GM23338 (cell line): ENCODE data around the gene RPL15. TPM values are rescaled to one million over a fixed set of nuclear protein-coding genes. Genes with fewer than 3 reads are reported as not detected.

ENCODE experiments used
- ATAC-seq: fragments of 200-7000 bp; cut with Tn5 transposase; 3 replicates; pipeline ENCODE4 v1.9.1; 2020
- DNase-seq: peaks from one replicate; pipeline ENCODE4 v3.0.0-alpha.2; 2015; ENCODE audit warnings: low spot score
- H2AFZ ChIP-seq: fragments of 200-600 bp; sonication (generic); 2 replicates; pipeline ENCODE4 v1.8.0; 2016; ENCODE audit warnings: antibody characterized with exemption, mild to moderate bottlenecking, moderate library complexity
- H3F3A ChIP-seq: fragments of 200-600 bp; sonication (generic); replicated peaks from 2 replicates; pipeline ENCODE4 v1.8.0; 2017; ENCODE audit warnings: antibody characterized with exemption, mixed run types, low read depth
- H3K27ac ChIP-seq: fragments of 200-600 bp; sonication (generic); 2 replicates; pipeline ENCODE4 v1.6.1; 2016; ENCODE audit warnings: low read depth
- H3K27me3 ChIP-seq: fragments of 200-600 bp; sonication (generic); 2 replicates; pipeline ENCODE4 v1.8.0; 2016; ENCODE audit warnings: mild to moderate bottlenecking, mixed run types, moderate library complexity; ENCODE audit not compliant: insufficient read depth
- H3K36me3 ChIP-seq: fragments of 200-600 bp; sonication (generic); 2 replicates; pipeline ENCODE4 v1.8.0; 2016; ENCODE audit warnings: mild to moderate bottlenecking; ENCODE audit not compliant: insufficient read depth
- H3K4me1 ChIP-seq: fragments of 200-600 bp; sonication (generic); 2 replicates; pipeline ENCODE4 v1.8.0; 2016; ENCODE audit warnings: mild to moderate bottlenecking, moderate library complexity; ENCODE audit not compliant: insufficient read depth
- H3K4me2 ChIP-seq: fragments of 200-600 bp; sonication (generic); 2 replicates; pipeline ENCODE4 v1.7.1; 2017; ENCODE audit warnings: mixed run types
- H3K4me3 ChIP-seq: fragments of 200-600 bp; sonication (generic); 2 replicates; pipeline ENCODE4 v1.6.1; 2016; ENCODE audit warnings: mixed run types
- H3K79me2 ChIP-seq: fragments of 200-600 bp; sonication (generic); replicated peaks from 2 replicates; pipeline ENCODE4 v1.8.0; 2017; ENCODE audit warnings: mild to moderate bottlenecking; ENCODE audit not compliant: insufficient read depth
- H3K9me2 ChIP-seq: fragments of 200-600 bp; sonication (generic); 2 replicates; pipeline ENCODE4 v1.8.0; 2017; ENCODE audit not compliant: insufficient read depth
- H4K20me1 ChIP-seq: fragments of 200-600 bp; sonication (generic); replicated peaks from 2 replicates; pipeline ENCODE4 v1.8.0; 2017; ENCODE audit warnings: mild to moderate bottlenecking; ENCODE audit not compliant: insufficient read depth
- H3K27ac Mint-ChIP-seq: 2 replicates; pipeline ENCODE4 v1.8.0; 2020; ENCODE audit warnings: inconsistent platforms, mild to moderate bottlenecking, moderate library complexity, mixed read lengths
- H3K27me3 Mint-ChIP-seq: 3 replicates; pipeline ENCODE4 v1.8.0; 2022; ENCODE audit warnings: low read depth, mild to moderate bottlenecking, moderate library complexity, mixed read lengths, inconsistent platforms; ENCODE audit not compliant: insufficient read depth, poor library complexity
- H3K36me3 Mint-ChIP-seq: 3 replicates; pipeline ENCODE4 v1.8.0; 2021; ENCODE audit warnings: low read depth, mild to moderate bottlenecking, inconsistent platforms, moderate library complexity, mixed read lengths
- H3K4me1 Mint-ChIP-seq: 3 replicates; pipeline ENCODE4 v1.8.0; 2020; ENCODE audit warnings: mild to moderate bottlenecking, inconsistent platforms, mixed read lengths
- H3K4me3 Mint-ChIP-seq: 3 replicates; pipeline ENCODE4 v1.8.0; 2021; ENCODE audit warnings: moderate library complexity, mild to moderate bottlenecking, inconsistent platforms, mixed read lengths
- H3K9me3 Mint-ChIP-seq: 3 replicates; pipeline ENCODE4 v1.8.0; 2020; ENCODE audit warnings: moderate library complexity, mild to moderate bottlenecking, inconsistent platforms, mixed read lengths
- CREB1 ChIP-seq: fragments of 250-450 bp; sonication (Bioruptor Pico); IDR thresholded peaks from 2 replicates; pipeline ENCODE4 v1.5.0; 2020; ENCODE audit warnings: low read depth, mild to moderate bottlenecking, moderate library complexity
- EZH2 ChIP-seq: fragments of 200-600 bp; sonication (generic); IDR thresholded peaks from one replicate; pipeline ENCODE4 v1.8.0; 2017; ENCODE audit warnings: antibody characterized with exemption, mild to moderate bottlenecking, low read depth; ENCODE audit not compliant: unreplicated experiment
- NANOG ChIP-seq: IDR thresholded peaks from 2 replicates; pipeline ENCODE4 v1.6.1; 2016; ENCODE audit warnings: antibody characterized with exemption, borderline replicate concordance
- REST ChIP-seq: IDR thresholded peaks from one replicate; pipeline ENCODE4 v1.6.1; 2018; ENCODE audit warnings: antibody characterized with exemption; ENCODE audit not compliant: unreplicated experiment
- ZNF114 ChIP-seq: fragments of 250-450 bp; sonication (Bioruptor Pico); IDR thresholded peaks from 2 replicates; pipeline ENCODE4 v1.5.0; 2020; ENCODE audit warnings: mild to moderate bottlenecking, moderate library complexity
- ZNF462 ChIP-seq: fragments of 250-450 bp; sonication (Bioruptor Pico); IDR thresholded peaks from 2 replicates; pipeline ENCODE4 v1.5.0; 2020; ENCODE audit warnings: mild to moderate bottlenecking, moderate library complexity
- polyA plus RNA-seq: library from polyadenylated mRNA; unstranded; fragments of >200 nt; fragmentation: Nextera tagmentation; extraction: Ambion mirVana; gene quantifications from 2 replicates; pipeline ENCODE4 v1.2.1, GENCODE V29; 2016
- total RNA-seq: library from RNA; depleted of rRNA; stranded (reverse); fragments of >200 nt; shearing (Covaris generic); gene quantifications from 2 replicates; pipeline ENCODE4 v1.2.3, GENCODE V29; 2014

RPL15 gene
- total and polyA plus RNA-seq, 2 experiments from 2014 or later = 2,868 to 3,117 TPM

- Histone ChIP-seq H3K79me2 (no peaks in the 10 kb centered on the region; the same call in 1 of the 2 replicates), H3K27me3 (no peaks in the 10 kb centered on the region), H4K20me1 (peaks cover 6% of the 10 kb centered on the region; the same call in 1 of the 2 replicates), H3K9me2 (no peaks in the 10 kb centered on the region), H3F3A (0 out of 2 replicates have a peak, but pooled peaks cover 2% of the 10 kb centered on the region), H2AFZ (no peak overlapping the region), H3K4me1 (no peaks in the 10 kb centered on the region), H3K27ac (no peak overlapping the region), H3K4me3 (no peak overlapping the region), H3K4me2 (no peak overlapping the region), H3K36me3 (peaks cover 14% of the 10 kb centered on the region)
- no peaks in the 10 kb centered on the region for H3K27me3 Mint-ChIP-seq
- H3K36me3 Mint-ChIP-seq = peaks cover 66% of the 10 kb centered on the region
- ATAC-seq = no peak
- DNase-seq = no peak
- no peaks in the 10 kb centered on the region for H3K4me1 Mint-ChIP-seq
- no peak overlapping the region for H3K27ac Mint-ChIP-seq
- no peak overlapping the region for H3K4me3 Mint-ChIP-seq
- TF ChIP-seq ZNF462 (CRISPR knock-in tag) (no peak), ZNF114 (CRISPR knock-in tag) (no peak), EZH2 (no peak), CREB1 (CRISPR knock-in tag) (no peak)
- H3K9me3 Mint-ChIP-seq = no peaks in the 10 kb centered on the region
Observed at GRCh38 chr3:23964537-23965235, 47.8 kb downstream of the RPL15 start.

GRCh38 chr3:23966328-23966727 is 49.4 kb downstream of the RPL15 start:
- TF ChIP-seq REST (no peak), NANOG (no peak)
- no peak overlapping the region for H3K4me3 ChIP-seq
- peaks cover 55% of the 10 kb centered on the region for H3K36me3 Mint-ChIP-seq
- ATAC-seq = no peak
- no peak overlapping the region for H3K4me2 ChIP-seq
- H3K27me3 ChIP-seq = no peaks in the 10 kb centered on the region
- no peak for DNase-seq
- H4K20me1 ChIP-seq = peaks cover 6% of the 10 kb centered on the region; the same call in 1 of the 2 replicates
- H2AFZ ChIP-seq = no peak overlapping the region
- H3K79me2 ChIP-seq = no peaks in the 10 kb centered on the region; the same call in 1 of the 2 replicates
- peaks cover 14% of the 10 kb centered on the region for H3K36me3 ChIP-seq
- H3K9me2 ChIP-seq = no peaks in the 10 kb centered on the region
- no peaks in the 10 kb centered on the region for H3K27me3 Mint-ChIP-seq
- H3K4me3 Mint-ChIP-seq = no peak overlapping the region
- H3K4me1 ChIP-seq = no peaks in the 10 kb centered on the region
- no peak overlapping the region for H3K27ac ChIP-seq
- no peaks in the 10 kb centered on the region for H3F3A ChIP-seq
- H3K9me3 Mint-ChIP-seq = no peaks in the 10 kb centered on the region
- H3K27ac Mint-ChIP-seq = no peak overlapping the region
- H3K4me1 Mint-ChIP-seq = no peaks in the 10 kb centered on the region
